GM06990 (cell line): ENCODE data around the gene ADSS2.

Source experiments
- DNase-seq: peaks from one replicate; pipeline ENCODE4 v3.0.0-alpha.2; 2011; ENCODE audit not compliant: insufficient read length; ENCODE audit errors: extremely low read depth
- H3K27me3 ChIP-seq: replicated peaks from 2 replicates; pipeline ENCODE4 v1.6.0; 2011; ENCODE audit warnings: low read length; ENCODE audit not compliant: control insufficient read depth, insufficient read depth
- H3K36me3 ChIP-seq: 2 replicates; pipeline ENCODE4 v1.5.1; 2011; ENCODE audit warnings: low read length; ENCODE audit not compliant: control insufficient read depth, insufficient read depth
- H3K4me3 ChIP-seq: replicated peaks from 2 replicates; pipeline ENCODE4 v1.5.1; 2011; ENCODE audit warnings: low read depth, mild to moderate bottlenecking, control low read depth, low read length
- TF ChIP-seq, protein P1 (sequence below): IDR thresholded peaks from 2 replicates; pipeline ENCODE4 v1.5.1; 2011; ENCODE audit warnings: low read length, control low read depth, mild to moderate bottlenecking, inconsistent platforms; ENCODE audit not compliant: insufficient read depth, poor library complexity, severe bottlenecking

The ADSS2 gene

DNA sequence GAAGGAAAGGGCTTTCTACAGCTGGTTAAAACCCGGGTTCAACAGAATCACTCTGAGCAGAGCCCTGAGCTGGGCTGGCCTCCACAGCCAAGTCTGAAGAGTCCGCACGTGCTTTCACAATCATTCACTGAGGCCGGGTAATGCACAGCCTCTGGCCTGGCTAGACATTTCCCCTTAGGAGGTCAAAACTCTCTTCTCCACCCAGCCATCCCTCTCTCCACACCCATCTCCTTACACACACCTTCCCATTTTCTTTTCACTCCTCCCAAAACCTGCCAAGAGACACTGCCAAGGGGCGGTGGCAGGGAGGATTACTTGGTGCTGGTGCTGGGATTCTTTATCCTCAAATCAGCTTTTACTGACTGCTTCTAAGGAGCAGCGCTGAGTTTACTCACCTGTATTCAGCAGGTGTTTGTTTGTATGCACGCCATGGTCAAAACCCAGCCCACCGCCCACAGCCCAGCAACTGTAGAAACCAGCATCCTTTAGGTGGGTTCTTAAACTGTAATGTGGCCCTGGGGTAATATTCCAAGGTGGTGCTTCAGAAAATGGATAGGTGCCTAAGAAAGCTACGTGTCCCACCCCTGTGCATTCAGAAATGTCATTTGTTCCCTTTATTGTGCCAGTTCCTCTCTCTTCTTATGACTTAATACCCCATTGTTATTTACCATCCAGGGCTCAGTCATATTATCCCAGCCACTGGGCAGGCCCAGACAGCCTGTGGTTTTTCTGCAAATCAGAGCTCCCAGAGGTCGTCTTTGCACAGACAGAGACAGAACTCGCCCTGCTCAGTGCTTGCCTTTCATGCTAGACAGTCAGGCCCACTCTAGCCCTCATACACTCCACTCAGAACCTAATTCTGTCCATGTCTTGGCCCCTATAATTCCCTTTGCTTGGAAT lies 80.2 kb downstream of the ADSS2 start:
- H3K27me3 ChIP-seq, result no peaks in the 10 kb centered on the region
- no peaks in the 10 kb centered on the region for H3K36me3 ChIP-seq
- no peak overlapping the region for H3K4me3 ChIP-seq
- no peak for DNase-seq
- TF ChIP-seq, protein P1, sequence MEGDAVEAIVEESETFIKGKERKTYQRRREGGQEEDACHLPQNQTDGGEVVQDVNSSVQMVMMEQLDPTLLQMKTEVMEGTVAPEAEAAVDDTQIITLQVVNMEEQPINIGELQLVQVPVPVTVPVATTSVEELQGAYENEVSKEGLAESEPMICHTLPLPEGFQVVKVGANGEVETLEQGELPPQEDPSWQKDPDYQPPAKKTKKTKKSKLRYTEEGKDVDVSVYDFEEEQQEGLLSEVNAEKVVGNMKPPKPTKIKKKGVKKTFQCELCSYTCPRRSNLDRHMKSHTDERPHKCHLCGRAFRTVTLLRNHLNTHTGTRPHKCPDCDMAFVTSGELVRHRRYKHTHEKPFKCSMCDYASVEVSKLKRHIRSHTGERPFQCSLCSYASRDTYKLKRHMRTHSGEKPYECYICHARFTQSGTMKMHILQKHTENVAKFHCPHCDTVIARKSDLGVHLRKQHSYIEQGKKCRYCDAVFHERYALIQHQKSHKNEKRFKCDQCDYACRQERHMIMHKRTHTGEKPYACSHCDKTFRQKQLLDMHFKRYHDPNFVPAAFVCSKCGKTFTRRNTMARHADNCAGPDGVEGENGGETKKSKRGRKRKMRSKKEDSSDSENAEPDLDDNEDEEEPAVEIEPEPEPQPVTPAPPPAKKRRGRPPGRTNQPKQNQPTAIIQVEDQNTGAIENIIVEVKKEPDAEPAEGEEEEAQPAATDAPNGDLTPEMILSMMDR, result no peak

DNA sequence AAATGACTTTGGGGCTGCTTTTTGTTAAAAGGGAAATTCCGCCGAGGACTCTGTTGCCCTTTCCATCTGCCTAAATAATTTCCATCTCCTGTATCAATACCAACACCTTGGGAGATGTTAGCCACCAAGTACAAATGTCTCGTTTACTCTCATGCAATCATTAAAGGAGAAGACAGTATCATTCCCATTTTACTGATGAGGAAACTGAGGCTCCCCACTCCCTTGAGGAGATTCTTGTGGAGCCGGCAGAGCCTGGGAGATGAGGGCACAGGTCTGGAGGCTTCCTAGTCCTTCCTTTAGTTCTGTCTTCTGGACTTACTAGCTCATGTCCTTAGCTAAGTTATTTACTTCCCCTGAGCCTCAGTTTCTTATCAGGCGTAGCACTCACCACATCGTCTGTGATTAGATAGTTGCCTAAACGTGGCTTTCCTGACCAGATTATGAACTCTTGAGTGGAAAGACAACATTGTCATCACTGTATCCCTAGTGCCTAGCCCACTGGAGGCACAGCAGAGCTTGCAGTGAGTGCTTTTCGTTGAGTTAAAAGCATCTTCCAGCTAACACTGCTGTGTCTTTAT lies 81.6 kb downstream of the ADSS2 start:
- TF ChIP-seq, protein P1, result no peak
- no peaks in the 10 kb centered on the region for H3K36me3 ChIP-seq
- no peak overlapping the region for H3K4me3 ChIP-seq
- DNase-seq, result no peak
- no peaks in the 10 kb centered on the region for H3K27me3 ChIP-seq

DNA sequence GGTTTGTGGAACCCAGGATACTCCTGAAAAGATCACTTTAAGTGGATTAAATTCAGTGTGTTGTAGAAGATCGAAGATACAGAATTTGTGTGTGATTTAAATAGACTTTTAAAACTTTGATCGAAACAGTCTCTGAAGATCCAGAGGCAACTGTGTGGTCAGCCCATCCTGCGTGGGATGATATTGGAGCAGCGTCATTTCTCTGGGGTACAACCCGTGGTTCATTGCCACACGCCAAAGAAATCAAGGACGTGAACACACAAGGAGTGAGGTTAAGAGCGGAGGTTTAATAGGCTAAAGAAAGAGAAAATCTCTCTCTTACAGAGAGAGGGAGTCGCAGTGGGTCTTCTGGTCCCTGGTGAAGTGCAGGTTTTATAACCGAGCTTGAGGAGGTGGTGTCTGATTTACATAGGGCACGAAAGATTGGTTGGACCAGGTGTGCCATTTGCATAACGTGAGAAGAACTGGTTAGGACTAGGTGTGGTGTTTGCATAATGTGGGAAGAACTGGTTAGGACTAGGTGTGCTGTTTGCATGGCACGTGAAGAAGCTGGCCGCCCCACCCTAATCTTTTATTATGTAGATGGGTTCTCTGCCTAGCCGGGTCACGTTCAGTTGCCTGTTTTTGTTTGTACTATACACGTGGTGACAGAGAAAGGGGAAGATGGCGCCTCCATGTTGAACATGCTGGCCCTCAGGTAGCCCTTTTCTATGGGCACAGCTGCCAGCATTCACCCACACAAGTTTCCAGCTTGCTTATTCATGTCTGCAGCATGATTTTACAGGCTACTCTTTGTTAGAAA lies 82.3 kb downstream of the ADSS2 start:
- no peak for DNase-seq
- no peaks in the 10 kb centered on the region for H3K36me3 ChIP-seq
- TF ChIP-seq, protein P1, result no peak
- H3K4me3 ChIP-seq, result no peak overlapping the region
- H3K27me3 ChIP-seq, result no peaks in the 10 kb centered on the region

DNA sequence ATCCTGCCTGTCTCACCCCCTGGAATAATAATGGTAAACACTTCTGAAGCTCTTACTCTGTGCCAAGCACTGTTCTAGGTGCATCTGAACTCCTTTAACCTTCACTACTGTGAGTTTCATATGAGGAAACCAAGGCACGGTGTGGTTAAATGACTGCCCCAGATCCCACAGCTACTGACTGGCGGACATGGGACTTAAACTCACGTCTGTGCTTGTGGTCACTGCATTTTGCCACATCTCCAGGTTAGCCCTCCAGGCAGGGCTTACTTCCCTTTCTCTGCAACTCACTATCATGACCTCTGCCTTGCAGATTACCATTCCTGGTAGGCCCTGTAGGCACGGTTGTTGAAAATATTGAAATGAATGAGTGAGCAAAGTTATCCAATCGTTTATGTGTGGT lies 83.4 kb downstream of the ADSS2 start:
- no peaks in the 10 kb centered on the region for H3K36me3 ChIP-seq
- DNase-seq, result no peak
- TF ChIP-seq, protein P1, result no peak
- no peak overlapping the region for H3K4me3 ChIP-seq
- H3K27me3 ChIP-seq, result no peaks in the 10 kb centered on the region

DNA sequence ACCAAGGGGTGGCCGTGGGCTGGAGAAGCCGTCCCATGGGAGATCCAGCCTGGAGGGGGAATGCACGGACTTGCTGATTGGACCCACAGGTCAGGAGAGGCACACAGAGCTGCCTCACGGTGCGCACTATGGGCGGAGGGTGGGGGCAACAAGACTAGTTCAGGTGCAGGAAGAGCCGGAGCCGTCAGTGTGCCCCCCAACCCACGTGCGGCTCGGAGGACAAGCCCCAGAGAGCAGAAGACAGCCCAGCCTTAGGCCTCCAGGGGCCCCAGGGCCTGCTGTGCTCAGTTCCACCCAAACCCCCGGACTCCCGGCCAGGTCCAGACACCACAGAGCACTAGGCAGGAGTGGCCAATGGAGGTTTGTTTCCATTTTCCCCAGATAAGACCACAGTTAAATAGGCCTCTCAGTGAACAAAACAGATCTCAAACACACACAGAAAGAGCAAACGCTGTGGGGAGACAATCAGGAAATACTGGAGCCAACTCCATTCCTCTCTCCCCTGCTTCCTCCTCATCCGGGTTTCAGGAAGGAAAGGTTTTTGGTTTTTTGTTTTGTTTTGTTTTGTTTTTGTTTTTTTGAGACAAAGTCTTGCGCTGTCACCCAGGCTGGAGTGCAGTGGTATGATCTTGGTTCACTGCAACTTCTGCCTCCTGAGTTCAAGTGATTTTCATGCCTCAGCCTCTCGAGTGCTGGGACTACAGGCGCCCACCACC lies 84.2 kb downstream of the ADSS2 start:
- H3K27me3 ChIP-seq, result no peaks in the 10 kb centered on the region
- TF ChIP-seq, protein P1, result no peak
- DNase-seq, result no peak
- H3K4me3 ChIP-seq, result no peak overlapping the region
- no peaks in the 10 kb centered on the region for H3K36me3 ChIP-seq
